Subcutaneous abdominal adipose tissue (tissue), 5 donors: ENCODE results near the gene QKI.
"Not testable (repeated sequence)": the region's sequence is repeated elsewhere in the genome, so short reads cannot be mapped to it uniquely, and the experiment has no call there.

Experiments used
- H3K27ac ChIP-seq: one replicate; pipeline ENCODE4 v1.7.0; 2013; ENCODE audit warnings: low read depth, mild to moderate bottlenecking, inconsistent platforms, low read length, moderate library complexity
- H3K27me3 ChIP-seq, 5 donors: one replicate each; pipeline ENCODE4 v1.7.0; 2013; ENCODE audit warnings: low read length in 5 of 5, inconsistent platforms in 1 of 5; ENCODE audit not compliant: control insufficient read depth in 5 of 5, insufficient read depth in 4 of 5
- H3K36me3 ChIP-seq, 5 donors: one replicate each; pipeline ENCODE4 v1.7.0; 2013; ENCODE audit warnings: low read length in 5 of 5; ENCODE audit not compliant: control insufficient read depth in 5 of 5, insufficient read depth in 5 of 5
- H3K4me1 ChIP-seq, 5 donors: one replicate each; pipeline ENCODE4 v1.7.0; 2013; ENCODE audit warnings: low read length in 5 of 5, mild to moderate bottlenecking in 3 of 5, moderate library complexity in 1 of 5; ENCODE audit not compliant: control insufficient read depth in 5 of 5, insufficient read depth in 5 of 5
- H3K4me3 ChIP-seq, 5 donors: one replicate each; pipeline ENCODE4 v1.7.0; 2013; ENCODE audit warnings: low read length in 5 of 5, low read depth in 1 of 5
- H3K9ac ChIP-seq, 5 donors: one replicate each; pipeline ENCODE4 v1.7.0; 2013; ENCODE audit warnings: low read length in 5 of 5, mild to moderate bottlenecking in 4 of 5, moderate library complexity in 3 of 5
- H3K9me3 ChIP-seq, 5 donors: one replicate each; pipeline ENCODE4 v1.7.0; 2013; ENCODE audit warnings: low read length in 5 of 5; ENCODE audit not compliant: control insufficient read depth in 5 of 5
- donor health status: healthy.
- donor health status: healthy.
- donor health status: healthy.
- donor health status: healthy.
- donor health status: healthy.

Gene QKI

GRCh38 chr6:163585932-163586437 is 171.5 kb downstream of the QKI start:
- Histone ChIP-seq H3K36me3 (no peaks in the 10 kb centered on the region), H3K27me3 (no peaks in the 10 kb centered on the region), H3K9me3 (peaks cover 0 to 5% (median 0%) of the 10 kb centered on the region in 5 donors), H3K9ac (no peak overlapping the region), H3K4me1 (peaks cover 0 to 16% (median 14%) of the 10 kb centered on the region in 5 donors), H3K4me3 (peak overlapping the region in 1 of 5 donors; percentile 16), H3K27ac (peak overlapping the region; percentile 1)

- no peaks in the 10 kb centered on the region for H3K36me3 ChIP-seq
- H3K27me3 ChIP-seq: no peaks in the 10 kb centered on the region
- no peak overlapping the region for H3K9ac ChIP-seq
- no peak overlapping the region for H3K4me3 ChIP-seq
- H3K27ac ChIP-seq: no peak overlapping the region
- H3K4me1 ChIP-seq: peaks cover 0 to 16% (median 14%) of the 10 kb centered on the region in 5 donors
- H3K9me3 ChIP-seq: peaks cover 0 to 5% (median 0%) of the 10 kb centered on the region in 5 donors
These were observed 172.4 kb downstream of the QKI start for GRCh38 chr6:163586888-163587287.

GRCh38 chr6:163588220-163588919 is 173.9 kb downstream of the QKI start:
- H3K9me3 ChIP-seq: peaks cover 0 to 13% (median 2%) of the 10 kb centered on the region in 5 donors
- H3K4me3 ChIP-seq: no peak overlapping the region
- H3K27ac ChIP-seq: no peak overlapping the region
- H3K36me3 ChIP-seq: no peaks in the 10 kb centered on the region
- peaks cover 0 to 16% (median 14%) of the 10 kb centered on the region in 5 donors for H3K4me1 ChIP-seq
- no peaks in the 10 kb centered on the region for H3K27me3 ChIP-seq
- H3K9ac ChIP-seq: no peak overlapping the region

GRCh38 chr6:163589387-163589786 is 174.9 kb downstream of the QKI start:
- Histone ChIP-seq H3K9ac (no peak overlapping the region), H3K36me3 (no peaks in the 10 kb centered on the region), H3K4me3 (no peak overlapping the region), H3K9me3 (peaks cover 0 to 14% (median 2%) of the 10 kb centered on the region in 5 donors), H3K27ac (no peak overlapping the region), H3K4me1 (peaks cover 0 to 16% (median 14%) of the 10 kb centered on the region in 5 donors), H3K27me3 (no peaks in the 10 kb centered on the region)

GRCh38 chr6:163590132-163590531 is 175.6 kb downstream of the QKI start:
- Histone ChIP-seq H3K4me1 (peaks cover 0 to 16% (median 14%) of the 10 kb centered on the region in 5 donors), H3K9me3 (peaks cover 0 to 14% (median 2%) of the 10 kb centered on the region in 5 donors)
- H3K4me3 ChIP-seq, H3K9ac ChIP-seq, H3K36me3 ChIP-seq, H3K27me3 ChIP-seq, H3K27ac ChIP-seq: not testable (repeated sequence)

- H3K4me3 ChIP-seq: no peak overlapping the region
- peaks cover 0 to 14% (median 2%) of the 10 kb centered on the region in 5 donors for H3K9me3 ChIP-seq
- H3K27me3 ChIP-seq: no peaks in the 10 kb centered on the region
- no peaks in the 10 kb centered on the region for H3K36me3 ChIP-seq
- H3K9ac ChIP-seq: no peak overlapping the region
- H3K4me1 ChIP-seq: no peaks in the 10 kb centered on the region
- H3K27ac ChIP-seq: no peak overlapping the region
These were observed 178.4 kb downstream of the QKI start for GRCh38 chr6:163592872-163593271.

GRCh38 chr6:163596174-163596573 is 181.7 kb downstream of the QKI start:
- no peak overlapping the region for H3K9ac ChIP-seq
- H3K27ac ChIP-seq: no peak overlapping the region

GRCh38 chr6:163599136-163599535 is 184.6 kb downstream of the QKI start:
- Histone ChIP-seq H3K27ac (no peak overlapping the region), H3K27me3 (no peaks in the 10 kb centered on the region), H3K9me3 (no peaks in the 10 kb centered on the region), H3K4me3 (no peak overlapping the region), H3K4me1 (peaks cover 0 to 5% (median 0%) of the 10 kb centered on the region in 5 donors), H3K9ac (no peak overlapping the region), H3K36me3 (no peaks in the 10 kb centered on the region)

More at GRCh38 chr6:163596174-163596573, 181.7 kb downstream of the QKI start:
- Histone ChIP-seq H3K27me3 (no peaks in the 10 kb centered on the region), H3K4me3 (no peak overlapping the region), H3K9me3 (peaks cover 0 to 9% (median 0%) of the 10 kb centered on the region in 5 donors), H3K36me3 (no peaks in the 10 kb centered on the region), H3K4me1 (peaks cover 0 to 5% (median 0%) of the 10 kb centered on the region in 5 donors)

GRCh38 chr6:163599684-163600083 is 185.2 kb downstream of the QKI start:
- H3K27ac ChIP-seq: no peak overlapping the region
- H3K4me3 ChIP-seq: no peak overlapping the region
- no peaks in the 10 kb centered on the region for H3K36me3 ChIP-seq
- no peak overlapping the region for H3K9ac ChIP-seq
- H3K4me1 ChIP-seq: peaks cover 0 to 5% (median 0%) of the 10 kb centered on the region in 5 donors
- no peaks in the 10 kb centered on the region for H3K9me3 ChIP-seq
- no peaks in the 10 kb centered on the region for H3K27me3 ChIP-seq

- H3K9me3 ChIP-seq: no peaks in the 10 kb centered on the region
- no peak overlapping the region for H3K27ac ChIP-seq
- H3K4me3 ChIP-seq: no peak overlapping the region
- H3K27me3 ChIP-seq: no peaks in the 10 kb centered on the region
- peaks cover 0 to 5% (median 0%) of the 10 kb centered on the region in 5 donors for H3K4me1 ChIP-seq
- H3K9ac ChIP-seq: no peak overlapping the region
- no peaks in the 10 kb centered on the region for H3K36me3 ChIP-seq
These were observed 185.8 kb downstream of the QKI start for GRCh38 chr6:163600331-163600730.
